ENCODE measurements around the gene RAB3GAP2. TPM values are rescaled to one million over a fixed set of nuclear protein-coding genes. Genes with fewer than 3 reads are reported as not detected.
"Not testable (repeated sequence)": the region's sequence is repeated elsewhere in the genome, so short reads cannot be mapped to it uniquely, and the experiment has no call there.

The RAB3GAP2 gene, protein sequence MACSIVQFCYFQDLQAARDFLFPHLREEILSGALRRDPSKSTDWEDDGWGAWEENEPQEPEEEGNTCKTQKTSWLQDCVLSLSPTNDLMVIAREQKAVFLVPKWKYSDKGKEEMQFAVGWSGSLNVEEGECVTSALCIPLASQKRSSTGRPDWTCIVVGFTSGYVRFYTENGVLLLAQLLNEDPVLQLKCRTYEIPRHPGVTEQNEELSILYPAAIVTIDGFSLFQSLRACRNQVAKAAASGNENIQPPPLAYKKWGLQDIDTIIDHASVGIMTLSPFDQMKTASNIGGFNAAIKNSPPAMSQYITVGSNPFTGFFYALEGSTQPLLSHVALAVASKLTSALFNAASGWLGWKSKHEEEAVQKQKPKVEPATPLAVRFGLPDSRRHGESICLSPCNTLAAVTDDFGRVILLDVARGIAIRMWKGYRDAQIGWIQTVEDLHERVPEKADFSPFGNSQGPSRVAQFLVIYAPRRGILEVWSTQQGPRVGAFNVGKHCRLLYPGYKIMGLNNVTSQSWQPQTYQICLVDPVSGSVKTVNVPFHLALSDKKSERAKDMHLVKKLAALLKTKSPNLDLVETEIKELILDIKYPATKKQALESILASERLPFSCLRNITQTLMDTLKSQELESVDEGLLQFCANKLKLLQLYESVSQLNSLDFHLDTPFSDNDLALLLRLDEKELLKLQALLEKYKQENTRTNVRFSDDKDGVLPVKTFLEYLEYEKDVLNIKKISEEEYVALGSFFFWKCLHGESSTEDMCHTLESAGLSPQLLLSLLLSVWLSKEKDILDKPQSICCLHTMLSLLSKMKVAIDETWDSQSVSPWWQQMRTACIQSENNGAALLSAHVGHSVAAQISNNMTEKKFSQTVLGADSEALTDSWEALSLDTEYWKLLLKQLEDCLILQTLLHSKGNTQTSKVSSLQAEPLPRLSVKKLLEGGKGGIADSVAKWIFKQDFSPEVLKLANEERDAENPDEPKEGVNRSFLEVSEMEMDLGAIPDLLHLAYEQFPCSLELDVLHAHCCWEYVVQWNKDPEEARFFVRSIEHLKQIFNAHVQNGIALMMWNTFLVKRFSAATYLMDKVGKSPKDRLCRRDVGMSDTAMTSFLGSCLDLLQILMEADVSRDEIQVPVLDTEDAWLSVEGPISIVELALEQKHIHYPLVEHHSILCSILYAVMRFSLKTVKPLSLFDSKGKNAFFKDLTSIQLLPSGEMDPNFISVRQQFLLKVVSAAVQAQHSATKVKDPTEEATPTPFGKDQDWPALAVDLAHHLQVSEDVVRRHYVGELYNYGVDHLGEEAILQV (N-terminal part only)
- 16.7 and 20.6 TPM in 2 replicates for total RNA-seq (2014; rRNA removed; shearing (Covaris generic))

DNA sequence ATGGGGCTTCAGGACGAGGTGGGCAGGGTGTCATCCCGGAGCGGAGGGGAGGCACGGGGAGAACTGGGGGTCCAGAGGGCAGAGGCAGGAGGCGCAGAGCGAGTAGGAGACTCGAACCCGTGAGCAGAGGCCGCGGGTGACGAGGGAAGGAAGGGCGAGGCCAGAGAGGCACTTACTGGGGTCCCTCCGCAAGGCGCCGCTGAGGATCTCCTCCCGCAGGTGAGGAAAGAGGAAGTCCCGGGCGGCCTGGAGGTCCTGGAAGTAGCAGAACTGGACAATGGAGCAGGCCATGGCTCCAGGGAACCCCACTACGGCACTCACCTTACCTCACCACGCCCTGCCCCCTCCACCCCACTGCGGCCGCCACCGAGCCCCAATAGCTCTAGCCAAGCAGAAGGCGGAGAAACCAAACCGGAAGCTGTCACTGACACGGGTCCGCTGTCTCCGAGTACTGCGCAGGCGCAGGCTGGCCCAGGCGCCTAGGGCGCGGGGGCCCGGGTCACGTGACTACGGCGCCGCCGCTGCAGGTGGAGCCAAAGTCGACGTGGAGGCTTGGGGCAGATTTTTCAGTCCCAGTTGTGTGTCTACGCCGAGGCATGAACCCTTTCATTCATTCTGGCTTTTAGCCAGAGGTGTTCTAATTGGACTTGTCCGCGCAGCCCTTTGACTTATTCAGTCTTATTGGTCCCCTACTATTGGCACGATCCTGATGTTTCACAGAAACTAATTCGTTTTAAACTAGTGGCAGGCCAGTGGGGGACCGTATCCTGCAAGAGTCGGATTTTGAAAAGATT lies at the start of gene RAB3GAP2:
Gene RAB3GAP2, minus strand, starts transcription at position 407 of the 794 bp plus-strand sequence. Its CDS starts 116 bp downstream, at position 291.
- H3K27ac ChIP-seq, result peak within 1 kb of the TSS; percentile 58
- peak; percentile 87 to 93 for DNase-seq (ENCODE audit: low read depth in 1 of 2, low spot score in 2 of 2)
- H3K4me1 ChIP-seq (replicated peaks), result peaks cover 14% of the 10 kb centered on the region
- no peaks in the 10 kb centered on the region for H3K27me3 ChIP-seq (replicated peaks)
- peak within 1 kb of the TSS; percentile 73 for H3K4me3 ChIP-seq
- no peaks in the 10 kb centered on the region for H3K9me3 ChIP-seq (replicated peaks)
- peaks cover 30% of the 10 kb centered on the region for H3K36me3 ChIP-seq

DNA sequence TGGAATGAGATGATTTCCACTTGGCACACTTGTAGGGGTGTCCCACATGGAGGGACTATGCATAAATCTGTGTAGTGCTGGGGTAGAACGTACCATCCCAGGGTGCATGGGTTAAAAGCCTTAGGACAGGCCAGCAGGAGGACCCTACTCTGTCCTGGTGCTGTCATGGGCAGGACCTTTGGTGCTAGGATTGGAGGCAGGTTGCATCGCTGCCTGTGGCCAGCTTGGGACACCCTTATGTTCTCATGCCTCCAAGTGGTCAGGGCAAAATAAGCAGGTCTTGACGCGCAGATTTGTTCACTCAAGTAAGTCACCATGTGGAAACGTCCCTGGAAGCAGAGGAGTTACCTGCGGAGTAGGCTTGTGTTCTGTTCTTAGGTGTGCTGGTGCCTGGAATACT lies 49.5 kb upstream of the RAB3GAP2 start:
- Histone ChIP-seq H3K27ac (no peak overlapping the region), H3K27me3 (replicated peaks) (no peaks in the 10 kb centered on the region), H3K36me3 (no peaks in the 10 kb centered on the region), H3K9me3 (replicated peaks) (no peaks in the 10 kb centered on the region), H3K4me3 (no peak overlapping the region), H3K4me1 (replicated peaks) (no peaks in the 10 kb centered on the region)
- no peak for DNase-seq (ENCODE audit: low read depth in 1 of 2, low spot score in 2 of 2)

DNA sequence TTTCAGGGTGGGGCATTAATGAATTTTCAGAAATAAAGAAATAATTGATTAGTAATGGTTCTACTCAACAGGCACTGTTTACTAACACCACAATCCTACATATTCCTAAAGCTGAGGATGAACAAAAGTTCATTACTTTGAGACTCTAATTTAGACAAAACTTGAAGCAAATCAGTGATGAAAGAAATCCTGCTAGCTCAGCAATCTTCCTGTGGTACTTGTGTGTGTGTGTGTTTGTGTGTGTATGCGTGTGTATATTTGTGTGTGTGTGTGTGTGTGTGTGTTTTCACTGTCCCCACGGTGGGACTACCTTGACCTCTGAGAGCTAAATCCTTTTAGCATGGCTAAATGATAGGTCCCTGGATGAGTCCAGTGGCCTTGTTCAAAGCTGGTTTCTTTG lies 48.5 kb upstream of the RAB3GAP2 start:
- Histone ChIP-seq H3K27me3 (replicated peaks) (no peaks in the 10 kb centered on the region), H3K9me3 (replicated peaks) (no peaks in the 10 kb centered on the region), H3K27ac (no peak overlapping the region), H3K4me1 (replicated peaks) (no peaks in the 10 kb centered on the region), H3K4me3 (no peak overlapping the region), H3K36me3 (no peaks in the 10 kb centered on the region)
- DNase-seq (ENCODE audit: low read depth in 1 of 2, low spot score in 2 of 2), result no peak

DNA sequence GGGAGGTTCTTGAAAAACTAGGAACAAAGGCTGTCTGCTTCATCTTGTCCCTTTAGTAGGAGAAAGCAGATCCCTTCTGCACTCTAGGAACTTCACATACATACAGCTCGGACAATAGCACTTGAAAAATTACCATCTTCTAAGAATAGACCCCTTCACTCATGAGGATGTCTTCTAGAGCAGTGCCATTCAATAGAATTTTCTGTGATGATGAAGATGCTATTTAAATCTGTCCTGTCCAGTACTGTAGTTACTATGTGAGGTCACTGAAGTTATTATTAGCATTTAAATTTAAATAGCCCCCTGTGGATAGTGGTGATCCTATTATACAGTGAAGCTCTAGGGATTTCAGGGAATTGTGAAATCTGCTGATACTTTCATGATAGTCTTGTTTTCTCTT lies 46.4 kb upstream of the RAB3GAP2 start:
- no peak overlapping the region for H3K27ac ChIP-seq
- no peaks in the 10 kb centered on the region for H3K36me3 ChIP-seq
- no peak overlapping the region for H3K4me3 ChIP-seq
- H3K27me3 ChIP-seq (replicated peaks), result no peaks in the 10 kb centered on the region
- DNase-seq (ENCODE audit: low read depth in 1 of 2, low spot score in 2 of 2), result no peak
- H3K9me3 ChIP-seq (replicated peaks), result no peaks in the 10 kb centered on the region
- H3K4me1 ChIP-seq (replicated peaks), result no peaks in the 10 kb centered on the region

DNA sequence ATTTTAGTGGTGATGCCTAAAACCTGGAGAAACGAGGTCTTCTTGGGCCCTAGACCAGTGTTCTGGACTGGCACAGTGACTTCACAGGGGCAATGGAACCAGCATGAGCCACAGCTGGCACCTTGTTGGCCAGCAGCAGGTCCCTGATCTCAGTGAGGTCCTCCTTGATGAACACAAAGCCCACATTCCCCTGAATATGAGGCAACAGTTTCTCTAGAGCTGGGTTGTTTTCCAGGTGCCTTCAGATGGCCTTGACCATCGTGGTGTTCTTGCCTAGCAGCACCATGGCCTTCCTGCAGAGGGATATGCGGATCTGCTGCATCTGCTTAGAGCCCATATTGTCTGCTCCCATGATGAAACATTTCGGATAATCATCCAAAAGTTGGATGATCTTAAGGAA lies 44.9 kb upstream of the RAB3GAP2 start:
- Histone ChIP-seq H3K4me1 (replicated peaks) (no peaks in the 10 kb centered on the region), H3K4me3 (no peak overlapping the region), H3K27me3 (replicated peaks) (no peaks in the 10 kb centered on the region), H3K27ac (no peak overlapping the region), H3K9me3 (replicated peaks) (no peaks in the 10 kb centered on the region), H3K36me3 (no peaks in the 10 kb centered on the region)
- no peak for DNase-seq (ENCODE audit: low read depth in 1 of 2, low spot score in 2 of 2)

DNA sequence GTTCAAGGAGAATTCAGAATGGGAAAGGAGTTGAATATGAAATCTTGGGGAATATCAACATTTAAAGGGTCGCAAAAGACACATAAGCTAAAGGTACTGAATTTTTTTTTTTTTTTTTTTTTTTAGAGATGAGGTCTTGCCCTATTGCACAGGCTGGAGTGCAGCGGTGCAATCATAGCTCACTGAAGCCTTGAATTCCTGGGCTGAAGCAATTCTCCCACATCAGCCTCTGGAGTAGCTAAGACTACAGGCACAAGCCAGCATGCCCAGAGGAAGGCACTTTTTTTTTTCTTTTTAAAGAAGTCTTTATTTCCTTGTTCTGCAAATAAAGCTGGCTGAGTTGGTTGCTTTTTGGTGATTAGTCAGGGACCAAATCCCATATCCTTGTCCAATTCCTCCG lies 44.1 kb upstream of the RAB3GAP2 start:
- H3K4me3 ChIP-seq, result no peak overlapping the region
- no peaks in the 10 kb centered on the region for H3K4me1 ChIP-seq (replicated peaks)
- no peak overlapping the region for H3K27ac ChIP-seq
- no peak for DNase-seq (ENCODE audit: low read depth in 1 of 2, low spot score in 2 of 2)
- H3K36me3 ChIP-seq, result no peaks in the 10 kb centered on the region
- H3K9me3 ChIP-seq (replicated peaks), result no peaks in the 10 kb centered on the region
- no peaks in the 10 kb centered on the region for H3K27me3 ChIP-seq (replicated peaks)

DNA sequence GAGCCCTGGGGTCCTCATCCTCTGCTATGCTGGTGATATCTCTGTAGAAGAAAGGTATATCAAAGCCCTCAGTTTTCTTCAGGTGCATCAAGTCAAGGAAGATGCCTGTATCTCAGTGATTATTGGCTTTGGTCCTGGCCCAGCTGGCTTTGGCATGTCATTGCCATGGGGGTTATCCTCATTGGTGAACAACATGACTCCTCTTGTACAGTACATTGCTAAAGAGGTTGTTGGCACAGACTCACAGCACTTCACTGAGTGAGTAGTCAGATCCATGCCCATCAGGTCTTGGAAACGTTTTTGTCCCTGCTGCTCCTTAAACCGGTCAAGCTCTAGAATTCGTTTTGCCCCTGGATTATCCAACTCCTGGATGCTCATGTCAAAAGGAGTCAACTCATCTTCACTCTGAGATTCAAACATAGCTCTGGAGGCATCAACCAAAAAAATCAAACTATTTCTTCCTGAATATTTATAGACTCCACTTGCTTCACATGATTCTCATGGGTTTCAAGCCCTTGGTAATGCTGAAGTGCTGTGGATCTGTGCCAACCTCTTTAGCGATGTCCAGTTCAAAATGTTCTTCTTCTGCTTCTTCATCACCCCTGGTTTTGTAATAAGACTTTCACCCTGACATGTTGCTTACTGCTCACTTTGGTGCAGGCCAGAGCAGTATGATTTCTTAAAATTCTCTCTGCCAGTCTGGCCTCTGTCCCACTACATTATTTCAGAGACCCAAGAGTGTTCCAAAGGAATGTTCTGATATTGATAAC lies 43.0 kb upstream of the RAB3GAP2 start:
- Histone ChIP-seq H3K27ac (no peak overlapping the region), H3K9me3 (replicated peaks) (no peaks in the 10 kb centered on the region), H3K4me1 (replicated peaks) (no peaks in the 10 kb centered on the region), H3K27me3 (replicated peaks) (no peaks in the 10 kb centered on the region), H3K36me3 (no peaks in the 10 kb centered on the region), H3K4me3 (no peak overlapping the region)
- DNase-seq (ENCODE audit: low read depth in 1 of 2, low spot score in 2 of 2), result no peak

DNA sequence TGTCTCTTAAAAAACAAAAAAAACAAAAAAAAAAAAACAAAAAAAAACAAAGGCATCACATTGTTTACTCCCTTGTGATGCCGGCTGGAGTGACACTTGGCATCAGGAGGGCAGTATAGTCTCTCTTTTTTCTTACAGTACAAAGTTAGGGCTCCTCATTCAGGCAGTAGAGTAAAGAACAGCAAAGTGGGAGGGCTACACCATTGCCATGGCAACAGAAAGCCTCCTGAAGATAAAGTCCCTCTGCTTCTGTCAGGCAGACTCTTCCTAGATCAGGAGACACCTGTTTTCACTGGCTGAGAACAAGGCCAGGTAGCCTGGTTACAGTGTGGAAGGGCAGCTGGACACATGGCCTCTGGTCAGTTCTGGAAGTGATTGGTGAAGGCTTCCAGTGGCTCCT lies 41.3 kb upstream of the RAB3GAP2 start:
- no peak overlapping the region for H3K27ac ChIP-seq
- H3K27me3 ChIP-seq (replicated peaks), result no peaks in the 10 kb centered on the region
- H3K4me3 ChIP-seq, result no peak overlapping the region
- no peaks in the 10 kb centered on the region for H3K9me3 ChIP-seq (replicated peaks)
- no peaks in the 10 kb centered on the region for H3K4me1 ChIP-seq (replicated peaks)
- no peak for DNase-seq (ENCODE audit: low read depth in 1 of 2, low spot score in 2 of 2)
- no peaks in the 10 kb centered on the region for H3K36me3 ChIP-seq

DNA sequence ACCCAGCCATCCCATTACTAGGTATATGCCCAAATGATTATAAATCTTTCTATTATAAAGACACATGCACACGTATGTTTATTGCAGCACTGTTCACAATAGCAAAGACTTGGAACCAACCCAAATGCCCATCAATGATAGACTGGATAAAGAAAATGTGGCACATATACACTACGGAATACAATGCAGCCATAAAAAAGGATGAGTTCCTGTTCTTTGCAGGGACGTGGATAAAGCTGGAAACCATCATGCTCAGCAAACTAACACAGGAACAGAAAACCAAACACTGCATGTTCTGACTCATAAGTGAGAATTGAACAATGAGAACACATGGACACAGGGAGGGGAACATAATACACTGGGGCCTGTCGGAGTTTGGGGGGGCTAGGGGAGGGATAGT lies 37.9 kb upstream of the RAB3GAP2 start:
- H3K4me3 ChIP-seq; H3K27ac ChIP-seq; H3K4me1 ChIP-seq (replicated peaks); H3K36me3 ChIP-seq; H3K9me3 ChIP-seq (replicated peaks); DNase-seq (ENCODE audit: low read depth in 1 of 2, low spot score in 2 of 2); H3K27me3 ChIP-seq (replicated peaks): not testable (repeated sequence)

DNA sequence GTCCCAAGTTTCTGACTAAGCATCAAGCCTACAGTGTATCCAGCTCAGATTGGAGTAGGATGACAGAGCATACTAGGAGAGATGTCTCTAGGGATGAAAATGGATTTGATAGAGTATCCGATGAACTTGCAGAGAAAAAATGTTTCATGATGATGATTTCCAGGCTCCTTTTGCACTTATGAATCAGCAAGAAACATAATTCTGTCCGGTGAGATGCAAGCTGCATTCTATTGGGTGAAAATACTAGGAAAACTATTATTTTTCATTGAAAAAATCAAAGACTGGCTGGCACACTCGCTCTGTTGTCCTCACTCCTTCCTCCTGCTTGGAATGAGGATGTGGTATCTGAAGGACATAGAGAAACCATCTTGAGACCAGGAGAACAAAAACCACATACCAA lies 35.4 kb upstream of the RAB3GAP2 start:
- Histone ChIP-seq H3K9me3 (replicated peaks) (no peaks in the 10 kb centered on the region), H3K27ac (no peak overlapping the region), H3K36me3 (no peaks in the 10 kb centered on the region), H3K27me3 (replicated peaks) (no peaks in the 10 kb centered on the region), H3K4me3 (no peak overlapping the region), H3K4me1 (replicated peaks) (no peaks in the 10 kb centered on the region)
- DNase-seq (ENCODE audit: low read depth in 1 of 2, low spot score in 2 of 2), result no peak

DNA sequence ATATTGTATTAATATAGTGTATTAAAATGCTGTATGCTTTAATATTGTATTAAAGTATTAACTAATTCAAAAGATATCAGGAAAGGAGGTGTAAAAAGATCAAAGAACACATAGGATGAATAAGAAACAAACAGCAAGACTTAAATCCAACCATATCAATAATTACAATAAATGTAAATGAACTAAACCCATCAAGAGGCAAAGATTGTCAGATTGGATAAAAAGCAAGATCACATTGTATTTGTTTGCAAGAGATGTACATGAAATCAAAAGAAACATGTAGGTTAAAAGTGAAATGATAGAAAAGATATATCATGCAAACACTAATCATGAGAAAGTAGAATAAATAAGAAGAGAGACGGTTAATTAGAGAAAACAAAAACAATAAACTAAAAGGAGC lies 34.1 kb upstream of the RAB3GAP2 start:
- Histone ChIP-seq H3K4me3 (no peak overlapping the region), H3K27me3 (replicated peaks) (no peaks in the 10 kb centered on the region), H3K36me3 (no peaks in the 10 kb centered on the region), H3K4me1 (replicated peaks) (no peaks in the 10 kb centered on the region), H3K9me3 (replicated peaks) (no peaks in the 10 kb centered on the region), H3K27ac (no peak overlapping the region)
- DNase-seq (ENCODE audit: low read depth in 1 of 2, low spot score in 2 of 2), result no peak

DNA sequence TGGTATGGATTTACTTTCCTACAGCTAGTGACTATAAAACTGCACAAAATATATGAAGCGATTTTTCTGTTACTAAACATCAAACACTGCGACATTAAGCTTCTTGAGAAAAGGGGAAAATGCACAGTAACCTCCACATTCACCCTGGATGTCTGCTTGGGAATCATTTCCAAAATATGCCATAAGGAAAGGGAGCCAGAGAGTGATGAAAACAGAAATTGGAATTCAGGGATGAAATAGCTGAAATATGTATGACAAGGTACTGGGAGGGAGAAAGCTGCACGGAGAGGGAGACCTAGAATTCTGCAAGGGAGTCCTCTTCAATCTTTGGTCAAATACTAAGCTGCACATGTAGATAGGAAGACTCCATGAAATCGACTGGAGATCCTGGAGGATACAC lies 31.6 kb upstream of the RAB3GAP2 start:
- no peak for DNase-seq (ENCODE audit: low read depth in 1 of 2, low spot score in 2 of 2)
- no peak overlapping the region for H3K27ac ChIP-seq
- H3K4me1 ChIP-seq (replicated peaks), result peaks cover 8% of the 10 kb centered on the region
- H3K9me3 ChIP-seq (replicated peaks), result no peaks in the 10 kb centered on the region
- H3K27me3 ChIP-seq (replicated peaks), result no peaks in the 10 kb centered on the region
- no peaks in the 10 kb centered on the region for H3K36me3 ChIP-seq
- H3K4me3 ChIP-seq, result no peak overlapping the region

Data from SJSA1 (cell line).